Myocyte (in vitro differentiated cells): ENCODE measurements around the gene DGKB. TPM values are rescaled to one million over a fixed set of nuclear protein-coding genes. Genes with fewer than 3 reads are reported as not detected.

Experiments used
- DNase-seq: peaks from one replicate; pipeline ENCODE4 v3.0.0-alpha.2; 2012; ENCODE audit warnings: low read depth
- total RNA-seq: library from RNA; depleted of rRNA; stranded (reverse); fragments of >200 nt; gene quantifications from 2 replicates; pipeline ENCODE4 v1.2.3, GENCODE V29; 2014

DGKB gene
- total RNA-seq, 1 donor from 2014 or later = 3.7 TPM

DNA sequence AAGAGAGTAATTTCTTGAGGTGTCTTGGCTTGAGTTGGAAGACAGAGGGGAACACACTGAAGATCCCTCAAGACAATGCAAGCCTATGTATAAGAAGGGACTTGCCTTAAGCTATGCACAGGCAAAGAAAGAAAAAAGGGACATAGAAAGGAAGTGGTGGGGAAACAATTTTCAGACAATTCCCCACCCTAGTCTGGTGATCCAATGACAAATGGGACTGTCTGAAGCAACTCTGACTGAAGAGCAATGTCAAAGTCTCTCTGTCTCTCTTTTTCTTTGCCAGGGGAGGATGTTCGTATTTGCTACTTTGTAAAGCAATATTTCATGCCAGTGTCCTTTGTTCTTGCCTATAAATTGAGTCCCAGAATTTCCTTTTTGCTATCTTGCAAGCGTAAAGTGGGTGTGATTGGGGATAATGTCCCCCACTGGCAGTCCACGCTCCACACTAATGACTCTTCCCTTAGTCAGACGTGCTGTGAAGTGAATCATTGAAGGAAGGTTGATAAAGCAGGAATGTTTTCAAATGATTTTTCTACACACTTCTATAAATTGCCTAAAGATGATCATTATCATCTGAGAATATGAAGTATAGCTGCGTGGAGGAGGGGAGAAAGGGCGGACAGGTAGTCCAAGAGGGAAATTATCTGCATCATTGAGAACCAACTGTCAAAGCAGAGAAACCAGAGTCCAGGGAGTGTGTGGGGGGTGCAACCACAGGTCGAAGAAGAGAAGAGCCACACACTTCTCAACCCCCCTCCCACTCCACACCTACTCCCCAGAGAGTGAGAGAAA is 669.3 kb downstream of the DGKB start:
- DNase-seq = no peak

GRCh38 chr7:14229047-14229446 is 673.5 kb downstream of the DGKB start:
- no peak for DNase-seq

GRCh38 chr7:14228341-14228740 is 674.2 kb downstream of the DGKB start:
- peak; percentile 19 for DNase-seq

DNA sequence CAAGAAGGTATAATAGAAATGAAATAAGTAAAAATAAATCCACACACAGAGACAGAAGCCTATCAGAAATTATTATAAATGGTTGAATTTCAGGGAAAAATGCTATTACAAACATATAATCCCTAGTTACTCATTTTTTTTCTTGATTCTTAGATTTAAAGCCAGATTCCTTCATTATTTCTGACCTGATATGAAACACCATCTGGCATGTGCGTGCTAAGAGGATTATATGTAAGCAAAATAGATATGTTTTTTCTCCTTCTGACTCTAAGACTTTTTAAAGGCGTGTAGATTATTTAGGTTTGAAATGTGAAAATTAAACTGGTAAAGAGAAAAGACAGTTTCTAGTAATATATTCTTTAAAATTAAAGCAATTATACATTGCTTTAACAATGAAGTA is 676.4 kb downstream of the DGKB start:
- no peak for DNase-seq

DNA sequence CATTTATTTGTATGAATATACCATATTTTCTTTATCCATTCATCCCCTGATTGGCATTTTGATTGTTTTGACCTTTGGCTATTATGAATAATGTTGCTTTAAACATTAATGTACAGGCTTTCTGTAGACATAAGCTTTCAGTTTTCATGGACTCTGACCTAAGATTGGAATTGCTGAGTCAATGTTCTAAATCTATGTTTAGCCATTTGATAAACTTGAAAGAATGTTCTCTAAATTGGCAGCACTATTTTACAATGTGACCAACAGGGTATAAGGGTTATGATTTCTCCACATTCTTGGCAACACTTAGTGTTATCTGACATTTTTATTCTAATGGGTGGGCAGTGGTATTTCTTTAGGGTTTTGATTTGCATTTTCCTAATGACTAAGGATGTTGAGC is 683.4 kb downstream of the DGKB start:
- DNase-seq = peak; percentile 32

DNA sequence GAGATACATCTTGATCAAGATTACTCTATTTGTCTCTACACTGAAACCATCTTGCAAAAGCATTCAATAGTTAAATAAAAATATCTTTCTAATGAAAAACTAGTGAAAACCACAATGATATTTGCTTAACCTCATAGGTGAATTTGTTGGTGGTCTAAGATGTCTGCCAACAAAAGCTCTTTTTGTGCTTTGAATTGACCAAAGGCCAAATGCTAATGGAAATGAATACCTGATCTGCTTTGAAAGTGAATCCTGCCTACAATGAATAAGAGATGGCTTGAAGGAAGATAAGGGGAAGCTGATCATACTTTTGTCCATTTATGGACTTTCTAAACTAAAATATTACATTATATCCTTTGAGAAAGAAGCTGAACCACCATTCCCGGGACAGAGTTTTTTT is 684.2 kb downstream of the DGKB start:
- DNase-seq = no peak

- DNase-seq = no peak
These were observed 692.6 kb downstream of the DGKB start for GRCh38 chr7:14209896-14210484.

DNA sequence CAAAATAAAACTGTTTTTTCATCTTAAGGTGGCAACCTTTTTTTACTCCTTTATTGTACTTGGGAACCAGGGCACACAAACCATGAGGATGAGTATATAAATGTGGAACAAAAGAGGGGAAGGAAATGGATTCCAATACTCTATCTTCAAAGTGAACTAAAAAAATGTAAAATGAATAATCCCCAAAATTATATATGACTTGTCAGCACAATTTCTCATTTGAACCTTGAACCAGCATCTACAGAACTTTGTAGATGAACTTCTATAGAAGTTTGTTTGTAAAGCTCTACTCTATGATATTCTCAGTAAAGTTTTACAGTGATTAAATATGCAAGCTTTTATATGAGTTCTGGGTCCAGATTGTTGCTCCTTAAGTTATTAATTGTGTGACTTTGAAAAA is 694.8 kb downstream of the DGKB start:
- no peak for DNase-seq

DNA sequence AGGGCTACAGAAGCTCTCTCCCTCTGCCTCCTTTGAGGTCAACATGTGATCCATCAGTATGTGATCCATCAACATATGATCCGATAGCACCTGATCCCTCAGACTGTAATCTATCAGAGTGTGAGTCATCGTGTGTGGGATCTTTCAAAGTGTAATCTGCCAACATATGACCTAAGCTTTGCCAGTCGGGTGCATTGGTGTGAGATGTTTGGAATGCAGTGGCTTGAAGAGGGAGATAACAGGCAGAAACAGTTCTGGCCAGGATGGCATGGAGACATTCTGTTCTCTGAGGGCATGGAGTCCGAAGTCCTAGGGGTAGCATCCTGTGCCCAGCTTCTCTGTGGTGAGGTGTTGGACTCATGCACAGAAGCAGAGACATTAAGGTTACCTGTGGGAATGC is 695.4 kb downstream of the DGKB start:
- peak; percentile 48 for DNase-seq

DNA sequence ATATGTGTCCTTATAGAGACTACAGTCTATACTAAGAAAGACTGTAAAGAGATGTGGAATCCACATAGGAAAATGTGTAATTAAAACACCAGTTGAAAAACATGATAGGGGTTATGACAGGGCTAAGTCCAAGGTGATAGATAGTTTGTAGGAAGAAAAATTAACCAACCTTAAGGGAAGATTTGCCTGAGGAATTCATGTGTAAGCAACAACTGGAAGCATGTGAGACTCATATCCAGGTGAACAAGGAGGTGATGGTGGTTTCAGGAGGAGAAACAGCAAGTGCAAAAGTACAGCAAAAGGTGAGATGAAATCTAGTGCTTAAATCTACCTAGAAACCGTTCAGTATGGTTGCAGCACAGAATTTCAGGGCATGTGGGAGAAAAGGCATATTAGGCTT is 696.4 kb downstream of the DGKB start:
- no peak for DNase-seq

GRCh38 chr7:14201353-14201752 is 701.2 kb downstream of the DGKB start:
- no peak for DNase-seq

- no peak for DNase-seq
These were observed 703.2 kb downstream of the DGKB start for GRCh38 chr7:14199336-14199735.

- peak; percentile 88 for DNase-seq
These were observed 705.3 kb downstream of the DGKB start for GRCh38 chr7:14197280-14197679.

GRCh38 chr7:14196555-14196954 is 706.0 kb downstream of the DGKB start:
- peak; percentile 44 for DNase-seq

DNA sequence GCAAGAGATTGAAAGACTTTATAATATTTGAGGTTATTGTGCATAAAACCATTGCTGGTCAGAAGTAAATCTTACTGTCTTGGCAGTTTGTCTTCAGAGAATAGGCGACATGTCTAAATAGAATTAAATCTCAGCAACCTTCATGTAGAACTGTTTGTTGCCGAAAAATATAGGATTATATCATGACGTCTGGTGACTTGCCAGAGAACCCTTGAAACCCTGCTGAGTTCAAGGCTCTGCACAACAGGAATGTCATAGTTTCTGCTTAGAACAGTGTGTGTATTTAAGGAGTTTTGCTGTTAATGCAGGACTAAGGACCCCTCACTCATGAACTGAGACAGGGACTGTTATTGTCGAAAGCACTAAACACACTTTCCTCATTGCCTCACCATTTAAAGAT is 706.7 kb downstream of the DGKB start:
- no peak for DNase-seq

GRCh38 chr7:14195079-14195478 is 707.5 kb downstream of the DGKB start:
- no peak for DNase-seq

GRCh38 chr7:14191686-14192098 is 710.9 kb downstream of the DGKB start:
- DNase-seq = peak; percentile 44

GRCh38 chr7:14184292-14184864 is 718.2 kb downstream of the DGKB start:
- DNase-seq = no peak

GRCh38 chr7:14179781-14180180 is 722.8 kb downstream of the DGKB start:
- DNase-seq = no peak

- DNase-seq = no peak
These were observed 724.7 kb downstream of the DGKB start for GRCh38 chr7:14177876-14178275.

GRCh38 chr7:14170872-14171271 is 731.7 kb downstream of the DGKB start:
- no peak for DNase-seq

DNA sequence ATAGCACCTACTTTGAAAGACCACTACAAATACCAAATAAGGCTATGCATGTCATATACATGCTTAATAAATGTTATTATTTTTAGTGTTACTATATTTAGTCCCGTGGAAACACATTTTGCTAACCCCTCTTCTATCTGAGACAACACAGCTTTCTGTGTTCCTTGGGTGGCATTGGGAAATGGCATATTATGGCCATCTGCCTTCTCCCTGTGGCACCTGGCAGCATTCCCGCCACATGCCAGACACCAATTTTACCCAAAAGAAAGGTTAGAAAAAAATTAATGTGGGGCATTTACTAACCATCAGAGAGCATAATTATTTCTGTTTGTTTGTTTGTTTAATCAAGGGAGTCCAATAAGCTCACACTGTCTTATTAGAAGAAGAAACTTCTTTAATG is 744.4 kb downstream of the DGKB start:
- peak; percentile 3 for DNase-seq

DNA sequence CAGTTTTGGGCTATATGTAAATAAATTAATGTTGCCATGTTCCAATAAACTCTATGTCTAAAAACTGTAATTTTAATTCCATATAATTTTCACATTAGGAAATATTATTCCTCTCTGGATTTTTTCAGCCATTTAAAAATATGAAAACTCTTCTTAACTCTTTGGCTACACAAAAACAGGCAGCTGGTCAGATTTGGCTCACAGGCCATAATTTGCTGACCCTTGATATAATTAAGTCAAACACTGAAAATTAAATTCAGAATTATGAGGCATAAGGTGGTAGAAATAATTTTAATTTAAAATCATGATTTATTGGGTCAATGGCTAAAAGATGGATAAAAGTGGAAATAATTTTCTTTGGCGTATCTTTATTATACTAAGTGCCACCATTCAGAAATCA is 746.1 kb downstream of the DGKB start:
- DNase-seq = no peak
